ENCODE data around the gene CDK5RAP3.

Gene CDK5RAP3

GRCh38 chr17:47975189-47975822 is 4.4 kb downstream of the CDK5RAP3 start:
- TF ChIP-seq CTCF (IDR thresholded peaks at IDR 0.05; ENCODE audit: unreplicated experiment in 3 of 3), result no peak
- Mint-ChIP-seq H3K4me1 (peaks cover 8% of the 10 kb centered on the region), H3K4me3 (no peak overlapping the region), H3K36me3 (ENCODE audit: low read depth) (peaks cover 44% of the 10 kb centered on the region), H3K27ac (no peak overlapping the region), H3K27me3 (ENCODE audit: low read depth) (no peaks in the 10 kb centered on the region), H3K9me3 (no peaks in the 10 kb centered on the region)

- H3K27ac Mint-ChIP-seq, result no peak overlapping the region
- H3K4me3 Mint-ChIP-seq, result no peak overlapping the region
- no peaks in the 10 kb centered on the region for H3K9me3 Mint-ChIP-seq
- H3K36me3 Mint-ChIP-seq (ENCODE audit: low read depth), result peaks cover 49% of the 10 kb centered on the region
- no peak for TF ChIP-seq CTCF (IDR thresholded peaks at IDR 0.05; ENCODE audit: unreplicated experiment in 3 of 3)
- H3K27me3 Mint-ChIP-seq (ENCODE audit: low read depth), result peaks cover 3% of the 10 kb centered on the region
- peaks cover 3% of the 10 kb centered on the region for H3K4me1 Mint-ChIP-seq
Measured at GRCh38 chr17:47975823-47976205, 4.9 kb downstream of the CDK5RAP3 start.

GRCh38 chr17:47978324-47978723 is 7.4 kb downstream of the CDK5RAP3 start:
- Mint-ChIP-seq H3K36me3 (ENCODE audit: low read depth) (peaks cover 65% of the 10 kb centered on the region), H3K9me3 (no peaks in the 10 kb centered on the region), H3K27me3 (ENCODE audit: low read depth) (peaks cover 10% of the 10 kb centered on the region)

GRCh38 chr17:47980541-47980940 is 9.6 kb downstream of the CDK5RAP3 start:
- no peak for TF ChIP-seq CTCF (IDR thresholded peaks at IDR 0.05; ENCODE audit: unreplicated experiment in 3 of 3)
- Mint-ChIP-seq H3K9me3 (no peaks in the 10 kb centered on the region), H3K4me3 (no peak overlapping the region), H3K27me3 (ENCODE audit: low read depth) (peaks cover 18% of the 10 kb centered on the region), H3K27ac (no peak overlapping the region), H3K4me1 (peaks cover 10% of the 10 kb centered on the region), H3K36me3 (ENCODE audit: low read depth) (peaks cover 63% of the 10 kb centered on the region)

More at GRCh38 chr17:47978324-47978723, 7.4 kb downstream of the CDK5RAP3 start:
- TF ChIP-seq CTCF (IDR thresholded peaks at IDR 0.05; ENCODE audit: unreplicated experiment in 3 of 3), result peak; percentile 78 to 81 (median 81)
- Mint-ChIP-seq H3K4me1 (peaks cover 1% of the 10 kb centered on the region), H3K27ac (no peak overlapping the region), H3K4me3 (no peak overlapping the region)

GRCh38 chr17:47981462-47981861 is 10.5 kb downstream of the CDK5RAP3 start:
- H3K4me3 Mint-ChIP-seq, result no peak overlapping the region

More at GRCh38 chr17:47981462-47981861, 10.5 kb downstream of the CDK5RAP3 start:
- H3K27ac Mint-ChIP-seq, result no peak overlapping the region
- no peak for TF ChIP-seq CTCF (IDR thresholded peaks at IDR 0.05; ENCODE audit: unreplicated experiment in 3 of 3)
- peaks cover 21% of the 10 kb centered on the region for H3K27me3 Mint-ChIP-seq (ENCODE audit: low read depth)
- no peaks in the 10 kb centered on the region for H3K9me3 Mint-ChIP-seq
- H3K4me1 Mint-ChIP-seq, result peaks cover 10% of the 10 kb centered on the region
- H3K36me3 Mint-ChIP-seq (ENCODE audit: low read depth), result peaks cover 62% of the 10 kb centered on the region

Data from nephron (organoid).